T-cell (primary cell): ENCODE data around the gene CYP2W1. TPM values are rescaled to one million over a fixed set of nuclear protein-coding genes. Genes with fewer than 3 reads are reported as not detected.
A peak's percentile ranks its signal among the peaks of the same experiment; 100 is the strongest.

ENCODE experiments used
- ATAC-seq, 4 experiments: fragments of 200-7000 bp in 3 of 4; fragments of 150-1000 bp in 1 of 4; cut with Tn5 transposase; replicated peaks in 1 of 4; 1 replicate in 3 of 4; 2 replicates in 1 of 4; pipeline ENCODE4 v1.10.0; 2021; ENCODE audit warnings: moderate library complexity in 3 of 4, mild to moderate bottlenecking in 2 of 4, moderate number of reproducible peaks in 1 of 4
- CTCF ChIA-PET, 2 donors: fragments of 300-600 bp; sonication (Branson Sonifier 250); formaldehyde crosslinking; loops; one replicate each; lab custom pipeline; 2022; ENCODE audit warnings: antibody characterized with exemption in 2 of 2; lab: Charles Lee
- POLR2A ChIA-PET, 2 donors: fragments of 300-600 bp; sonication (Branson Sonifier 250); formaldehyde crosslinking; loops; one replicate each; lab custom pipeline; 2022; ENCODE audit warnings: antibody characterized with exemption in 2 of 2; lab: Charles Lee
- DNase-seq, 35 experiments: peaks; one replicate each; pipeline versions ENCODE4 v3.0.0 to v3.0.0-alpha.2; 2013 to 2023
- H3K27ac ChIP-seq: one replicate; pipeline ENCODE4 v1.5.1; 2013; ENCODE audit warnings: low read length
- H3K27me3 ChIP-seq, 2 experiments: replicated peaks in 1 of 2; 1 replicate in 1 of 2; 2 replicates in 1 of 2; pipeline versions ENCODE4 v1.6.1 to v1.7.0; 2013; ENCODE audit warnings: low read length in 1 of 2, mixed read lengths in 1 of 2; ENCODE audit not compliant: control insufficient read depth in 2 of 2, insufficient read depth in 2 of 2; ENCODE audit errors: extremely low read depth in 1 of 2
- H3K36me3 ChIP-seq, 2 donors: 1 replicate in 1 of 2; 2 replicates in 1 of 2; pipeline versions ENCODE4 v1.6.1 to v1.7.0; 2013; ENCODE audit warnings: low read length in 1 of 2; ENCODE audit not compliant: control insufficient read depth in 2 of 2, insufficient read depth in 1 of 2; ENCODE audit errors: extremely low read depth in 1 of 2
- H3K4me1 ChIP-seq, 2 experiments: 1 replicate in 1 of 2; 2 replicates in 1 of 2; pipeline versions ENCODE4 v1.6.1 to v1.7.0; 2013; ENCODE audit warnings: low read length in 2 of 2, mixed read lengths in 1 of 2; ENCODE audit not compliant: insufficient read depth in 2 of 2, control insufficient read depth in 1 of 2; ENCODE audit errors: extremely low read depth in 1 of 2
- H3K4me3 ChIP-seq, 2 donors: 1 replicate in 1 of 2; 2 replicates in 1 of 2; pipeline versions ENCODE4 v1.5.1 to v1.7.0; 2013; ENCODE audit warnings: mild to moderate bottlenecking in 2 of 2, low read length in 1 of 2, moderate library complexity in 1 of 2; ENCODE audit not compliant: control insufficient read depth in 1 of 2; ENCODE audit errors: extremely low read depth in 1 of 2
- H3K9me3 ChIP-seq: 2 replicates; pipeline ENCODE4 v1.7.0; 2013
- H3K27ac Mint-ChIP-seq, 2 donors: one replicate each; pipeline ENCODE4 v1.8.0; 2020 to 2021; ENCODE audit warnings: mild to moderate bottlenecking in 2 of 2, mixed read lengths in 2 of 2
- H3K27me3 Mint-ChIP-seq, 2 donors: one replicate each; pipeline ENCODE4 v1.8.0; 2021 to 2022; ENCODE audit warnings: mixed read lengths in 2 of 2
- H3K36me3 Mint-ChIP-seq: one replicate; pipeline ENCODE4 v1.8.0; 2021; ENCODE audit warnings: mixed read lengths
- H3K4me1 Mint-ChIP-seq, 3 donors: one replicate each; pipeline ENCODE4 v1.8.0; 2020 to 2022; ENCODE audit warnings: mixed read lengths in 3 of 3, mild to moderate bottlenecking in 1 of 3
- H3K4me3 Mint-ChIP-seq, 3 donors: one replicate each; pipeline ENCODE4 v1.8.0; 2020 to 2022; ENCODE audit warnings: mild to moderate bottlenecking in 3 of 3, mixed read lengths in 3 of 3, moderate library complexity in 3 of 3
- H3K9me3 Mint-ChIP-seq, 3 donors: one replicate each; pipeline ENCODE4 v1.8.0; 2020 to 2022; ENCODE audit warnings: mixed read lengths in 3 of 3
- WGBS: methylation state at CpG from one replicate; pipeline ENCODE4 v1.1.5; 2013; ENCODE audit warnings: missing lambda C conversion rate; ENCODE audit not compliant: insufficient coverage; 5-methylcytosine and 5-hydroxymethylcytosine counted together
- total RNA-seq, 35 experiments: library from RNA in 6 of 35; stranded (reverse) in 6 of 35; fragments of 120-200 nt in 1 of 35; gene quantifications; one replicate each; pipeline versions ENCODE4 v1.2.1 to v1.2.4 and lab custom pipeline; 2013 to 2026

CYP2W1 gene
- total RNA-seq, 5 donors from 2014 or later (not counting 1 experiment from before 2014, with no cell fraction given): 0.19 TPM; not detected in 4

DNA sequence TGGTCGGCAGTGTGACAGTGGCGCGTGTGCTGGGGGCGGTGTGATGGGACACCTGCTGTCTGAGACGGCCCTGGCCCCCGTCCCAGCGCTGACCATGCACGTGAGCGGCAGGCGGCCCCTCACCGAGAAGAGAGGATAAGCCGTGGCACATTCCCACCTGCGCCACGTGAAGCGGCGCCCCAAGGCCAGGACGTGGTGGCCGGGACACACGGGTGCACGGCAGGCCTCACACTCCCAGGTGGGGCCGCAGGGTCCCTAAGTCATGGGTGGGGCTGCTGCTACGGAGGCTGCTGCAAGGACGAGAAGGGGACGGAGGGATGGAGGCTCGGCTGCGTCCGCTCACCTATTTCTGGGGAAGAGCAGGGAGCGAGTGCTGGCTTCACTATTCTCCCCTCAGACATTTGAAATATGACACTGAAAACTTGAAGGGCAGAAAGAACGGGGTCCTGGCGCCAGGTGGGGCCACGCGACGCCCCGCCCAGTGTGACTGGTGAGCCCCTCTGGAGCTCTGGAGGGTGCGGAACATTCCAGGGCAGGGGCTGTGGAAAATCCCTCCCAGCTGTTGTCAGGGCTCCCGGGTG is 7.5 kb downstream of the CYP2W1 start:
- H3K27ac ChIP-seq: no peak overlapping the region
- no peak overlapping the region for H3K4me3 ChIP-seq
- DNase-seq (no peak), ATAC-seq (no peak)
- 93% methylated on average over 29 of the region's 36 CpGs for WGBS
- ChIA-PET CTCF (interaction anchor here in 1 of 2 donors (1.1 kb wide), 1 partner anchor 12 kb away, joined by 3 read pairs; no protein-coding TSS in a partner anchor), POLR2A (interaction anchor here in 1 of 2 donors (0.7 kb wide), 1 partner anchor 185 kb away, joined by 4 read pairs; no protein-coding TSS in a partner anchor)
- H3K36me3 Mint-ChIP-seq: no peaks in the 10 kb centered on the region
- no peaks in the 10 kb centered on the region for H3K9me3 ChIP-seq
- H3K9me3 Mint-ChIP-seq: no peaks in the 10 kb centered on the region
- H3K27me3 Mint-ChIP-seq: peaks cover 4 to 9% of the 10 kb centered on the region in 2 donors
- no peaks in the 10 kb centered on the region for H3K36me3 ChIP-seq
- H3K27ac Mint-ChIP-seq: no peak overlapping the region
- peaks cover 0 to 13% of the 10 kb centered on the region in 2 experiments for H3K4me1 ChIP-seq
- H3K27me3 ChIP-seq: peaks cover 0 to 42% of the 10 kb centered on the region in 2 experiments
- H3K4me1 Mint-ChIP-seq: peaks cover 4 to 5% (median 4%) of the 10 kb centered on the region in 3 donors
- no peak overlapping the region for H3K4me3 Mint-ChIP-seq

DNA sequence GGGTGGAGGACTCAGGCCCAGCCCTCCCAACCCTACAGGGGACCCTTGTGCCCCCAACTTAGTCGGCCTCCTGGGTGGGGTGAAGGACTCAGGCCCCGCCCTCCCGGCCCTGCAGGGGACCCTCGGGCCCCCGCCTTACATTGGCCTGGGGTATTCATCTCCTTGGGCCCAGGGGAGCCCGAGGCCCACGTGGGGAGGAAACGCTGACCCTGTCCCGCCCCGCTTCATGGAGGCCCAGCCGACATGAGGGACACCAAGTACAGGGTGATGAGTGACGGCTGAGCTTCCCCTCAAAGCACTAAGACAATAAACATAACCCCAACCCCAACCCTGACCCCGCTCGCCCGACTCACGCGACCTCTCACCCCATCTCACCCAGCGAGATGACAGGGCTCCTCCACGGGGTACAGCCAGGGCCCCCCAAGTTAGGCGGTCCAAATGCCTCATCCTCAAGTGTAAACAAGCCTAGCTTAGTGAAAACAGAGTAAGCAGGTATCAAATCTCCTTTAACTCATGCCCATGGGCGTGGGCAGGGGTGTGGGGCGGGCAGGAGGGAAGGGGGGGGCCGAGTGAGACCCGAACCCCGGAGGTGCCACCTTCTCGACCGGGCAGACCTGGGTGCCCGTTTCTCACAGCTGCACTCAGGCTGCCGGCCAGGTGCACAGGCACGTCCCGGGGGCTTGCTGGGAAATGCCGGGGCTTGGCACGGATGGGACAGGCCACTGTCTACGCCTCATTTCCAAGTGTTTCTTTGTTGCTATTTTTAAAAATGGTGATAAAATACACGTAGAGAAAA is 8.2 kb downstream of the CYP2W1 start:
- no peaks in the 10 kb centered on the region for H3K36me3 Mint-ChIP-seq
- H3K27ac ChIP-seq: no peak overlapping the region
- POLR2A ChIA-PET: interaction anchor here in 1 of 2 donors (0.7 kb wide), 1 partner anchor 184 kb away, joined by 4 read pairs; no protein-coding TSS in a partner anchor
- H3K9me3 ChIP-seq: no peaks in the 10 kb centered on the region
- peaks cover 3 to 4% of the 10 kb centered on the region in 2 donors for H3K27me3 Mint-ChIP-seq
- no peak for ATAC-seq
- no peaks in the 10 kb centered on the region for H3K36me3 ChIP-seq
- CTCF ChIA-PET: interaction anchor here in 1 of 2 donors (1.1 kb wide), 1 partner anchor 13 kb away, joined by 3 read pairs; no protein-coding TSS in a partner anchor
- H3K27ac Mint-ChIP-seq: no peak overlapping the region
- H3K4me1 Mint-ChIP-seq: peaks cover 4 to 5% (median 4%) of the 10 kb centered on the region in 3 donors
- WGBS: 84% methylated on average over 23 of the region's 35 CpGs
- H3K4me3 Mint-ChIP-seq: no peak overlapping the region
- H3K27me3 ChIP-seq: peaks cover 0 to 35% of the 10 kb centered on the region in 2 experiments
- DNase-seq: no peak
- peaks cover 0 to 13% of the 10 kb centered on the region in 2 experiments for H3K4me1 ChIP-seq
- no peak overlapping the region for H3K4me3 ChIP-seq
- no peaks in the 10 kb centered on the region for H3K9me3 Mint-ChIP-seq

DNA sequence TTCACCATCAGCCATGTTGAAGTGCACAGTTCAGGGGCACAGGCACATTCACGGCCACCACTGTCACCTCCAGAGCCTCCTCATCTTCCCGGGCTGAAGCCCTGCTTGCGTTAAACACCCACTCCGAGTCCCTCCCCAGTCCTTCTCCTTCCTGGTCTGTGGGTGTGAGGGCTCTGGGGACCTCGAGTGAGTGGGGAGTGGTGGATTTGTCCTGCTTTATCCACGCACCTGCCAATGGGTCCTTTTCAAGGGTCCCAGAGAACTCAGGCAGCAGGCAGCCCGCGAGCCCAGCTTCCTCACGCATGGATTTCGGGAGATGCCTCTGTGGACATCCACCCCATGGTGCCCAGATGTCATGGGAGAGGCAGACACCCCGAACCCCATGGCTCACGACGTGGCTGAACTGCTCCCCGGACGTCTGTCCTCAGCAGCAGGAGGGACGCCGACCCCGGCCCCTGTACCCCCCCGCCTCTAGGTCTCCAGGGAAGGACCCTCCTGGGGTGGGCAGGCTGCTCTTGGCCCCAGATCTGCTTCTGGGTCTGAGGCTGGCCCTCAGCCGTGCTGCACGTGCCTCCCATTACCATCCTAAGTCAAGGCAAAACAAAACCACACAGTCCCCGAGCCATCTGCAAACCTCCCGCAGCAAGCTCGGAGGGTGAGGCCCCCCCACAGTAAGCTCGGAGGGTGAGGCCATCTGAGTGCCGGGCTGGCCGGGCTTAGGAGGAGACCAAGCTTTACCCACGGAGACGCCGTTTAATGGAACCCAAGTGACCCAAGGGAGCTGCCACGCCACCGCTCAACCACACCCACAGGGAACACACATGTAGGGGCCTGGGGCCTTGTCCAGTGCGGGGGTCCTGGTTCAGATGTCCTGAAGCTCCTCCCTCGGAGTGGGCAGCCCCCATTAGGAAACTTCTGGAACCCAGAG is 9.0 kb downstream of the CYP2W1 start:
- peaks cover 0 to 13% of the 10 kb centered on the region in 2 experiments for H3K4me1 ChIP-seq
- ATAC-seq: no peak
- peaks cover 0 to 3% of the 10 kb centered on the region in 2 donors for H3K27me3 Mint-ChIP-seq
- H3K9me3 Mint-ChIP-seq: no peaks in the 10 kb centered on the region
- no peaks in the 10 kb centered on the region for H3K36me3 ChIP-seq
- no peak overlapping the region for H3K27ac ChIP-seq
- H3K4me1 Mint-ChIP-seq: peaks cover 4 to 5% (median 4%) of the 10 kb centered on the region in 3 donors
- peaks cover 0 to 27% of the 10 kb centered on the region in 2 experiments for H3K27me3 ChIP-seq
- H3K4me3 ChIP-seq: no peak overlapping the region
- WGBS: 89% methylated on average over 15 of the region's 34 CpGs
- no peak for DNase-seq
- ChIA-PET POLR2A (no interaction called here), CTCF (interaction anchor here (0.6 to 4.1 kb wide), 4 partner anchors 17 to 73 kb away, joined by 3 to 59 read pairs (median 14); partner anchors contain the start of gene COX19 (in 1 of the 2))
- no peak overlapping the region for H3K27ac Mint-ChIP-seq
- no peaks in the 10 kb centered on the region for H3K9me3 ChIP-seq
- H3K4me3 Mint-ChIP-seq: no peak overlapping the region
- no peaks in the 10 kb centered on the region for H3K36me3 Mint-ChIP-seq

DNA sequence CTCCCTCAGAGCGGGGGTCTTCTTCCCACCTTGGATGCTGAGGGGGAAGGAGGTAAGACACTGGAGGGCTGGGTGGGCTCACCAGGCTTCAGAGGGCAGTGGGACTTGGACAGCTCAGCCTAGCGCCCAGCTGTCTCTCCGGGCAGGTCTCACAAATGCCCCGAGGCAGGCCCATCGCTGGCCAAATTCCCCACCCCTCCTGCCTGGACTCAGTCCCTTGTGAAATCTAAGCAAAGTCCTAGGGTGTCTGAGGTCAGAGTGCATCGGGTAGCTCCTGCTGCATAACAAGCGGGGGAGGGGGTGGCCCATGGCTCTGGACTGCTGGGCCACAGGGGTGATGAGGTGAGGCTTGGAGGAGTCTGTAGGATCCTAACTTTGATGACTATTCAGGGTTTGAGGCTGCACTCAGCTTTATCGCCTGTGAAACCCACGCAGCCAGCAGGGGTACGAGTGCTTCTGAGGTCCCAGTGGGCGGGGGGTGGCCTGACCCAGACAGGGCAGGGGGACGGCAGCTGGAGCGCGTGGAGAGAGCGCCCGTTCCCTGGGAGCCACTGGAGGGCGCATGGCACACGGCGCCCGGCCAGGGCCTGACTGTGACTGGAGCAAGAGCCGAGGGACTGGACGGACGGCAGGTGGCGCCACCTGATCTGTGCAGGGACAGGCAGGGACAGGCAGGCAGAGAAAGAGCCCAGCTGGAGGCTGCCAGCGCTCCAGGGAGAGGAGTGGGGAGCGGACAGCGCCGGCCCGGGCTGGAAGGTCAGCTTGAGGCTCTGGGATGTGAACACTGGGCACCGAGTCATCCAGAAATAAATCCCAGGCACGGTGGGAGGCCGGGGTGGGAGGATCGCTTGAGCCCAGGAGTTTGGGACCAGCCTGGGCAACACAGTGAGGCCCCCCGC is 10.0 kb downstream of the CYP2W1 start:
- H3K36me3 Mint-ChIP-seq: peaks cover 3% of the 10 kb centered on the region
- H3K27me3 ChIP-seq: peaks cover 0 to 17% of the 10 kb centered on the region in 2 experiments
- H3K9me3 Mint-ChIP-seq: no peaks in the 10 kb centered on the region
- peaks cover 0 to 13% of the 10 kb centered on the region in 2 experiments for H3K4me1 ChIP-seq
- H3K4me3 ChIP-seq: no peak overlapping the region
- no peaks in the 10 kb centered on the region for H3K9me3 ChIP-seq
- no peak overlapping the region for H3K27ac ChIP-seq
- peaks cover 0 to 2% of the 10 kb centered on the region in 2 donors for H3K27me3 Mint-ChIP-seq
- ATAC-seq (peak; percentile 99), DNase-seq (peak; percentile 80 to 96 (median 92))
- H3K36me3 ChIP-seq: peaks cover 0 to 5% of the 10 kb centered on the region in 2 donors
- H3K4me1 Mint-ChIP-seq: peaks cover 4 to 5% (median 4%) of the 10 kb centered on the region in 3 donors
- WGBS: 9% methylated on average over 27 of the region's 34 CpGs
- H3K27ac Mint-ChIP-seq: no peak overlapping the region
- no peak overlapping the region for H3K4me3 Mint-ChIP-seq
- POLR2A ChIA-PET: no interaction called here
- CTCF ChIA-PET: interaction anchor here (0.5 to 4.1 kb wide), 10 partner anchors 13 to 177 kb away, joined by 3 to 59 read pairs (median 4); partner anchors contain the start of gene COX19 (in 1 of the 2)

DNA sequence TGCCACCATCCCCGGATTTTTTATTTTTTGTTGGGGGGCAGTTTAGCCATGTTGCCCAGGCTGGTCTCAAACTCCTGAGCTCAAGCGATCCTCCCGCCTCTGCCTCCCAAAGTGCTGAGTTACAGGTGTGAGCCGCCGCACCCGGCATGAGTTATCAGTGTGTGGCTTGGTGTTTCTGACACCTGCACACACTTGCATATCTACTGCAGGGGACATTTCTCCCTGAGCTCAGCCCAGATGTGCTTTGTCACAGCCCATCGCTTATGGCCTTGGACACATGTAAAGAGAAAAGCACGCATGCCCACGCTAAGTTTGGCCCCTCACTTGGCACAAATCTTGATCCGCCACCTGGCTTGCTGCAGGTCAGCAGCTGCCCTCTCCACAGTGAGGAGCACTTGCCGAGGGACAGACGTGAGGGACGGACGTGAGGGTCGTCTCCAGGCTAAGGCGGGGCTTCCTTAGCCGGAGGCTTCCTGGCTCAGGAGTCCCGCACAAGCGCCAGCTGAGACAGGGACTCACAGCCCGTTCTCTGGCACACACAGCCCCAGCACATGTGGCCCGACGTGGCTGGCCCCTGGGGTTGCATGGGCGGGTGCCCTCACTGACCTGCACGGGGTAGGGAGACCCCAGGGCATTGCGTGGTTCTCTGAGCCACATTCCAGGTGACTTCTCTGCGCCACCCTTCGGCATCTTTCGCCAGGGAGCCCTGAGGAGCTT is 11.8 kb downstream of the CYP2W1 start:
- no peak overlapping the region for H3K4me3 Mint-ChIP-seq
- Histone ChIP-seq H3K36me3 (peaks cover 0 to 7% of the 10 kb centered on the region in 2 donors), H3K4me1 (peaks cover 0 to 10% of the 10 kb centered on the region in 2 experiments), H3K27ac (no peak overlapping the region), H3K4me3 (no peak overlapping the region), H3K9me3 (no peaks in the 10 kb centered on the region), H3K27me3 (peaks cover 0 to 6% of the 10 kb centered on the region in 2 experiments)
- CTCF ChIA-PET: interaction anchor here (0.6 to 4.1 kb wide), 5 partner anchors 22 to 522 kb away, joined by 3 to 59 read pairs (median 3); no protein-coding TSS in a partner anchor
- 87% methylated on average over 23 of the region's 28 CpGs for WGBS
- no peak overlapping the region for H3K27ac Mint-ChIP-seq
- H3K27me3 Mint-ChIP-seq: no peaks in the 10 kb centered on the region
- DNase-seq (no peak), ATAC-seq (no peak)
- H3K9me3 Mint-ChIP-seq: no peaks in the 10 kb centered on the region
- H3K36me3 Mint-ChIP-seq: peaks cover 5% of the 10 kb centered on the region
- POLR2A ChIA-PET: no interaction called here
- H3K4me1 Mint-ChIP-seq: peaks cover 4 to 5% (median 4%) of the 10 kb centered on the region in 3 donors
